Fibroblast of lung (primary cell): ENCODE results near the gene CACNB2. TPM values are rescaled to one million over a fixed set of nuclear protein-coding genes. Genes with fewer than 3 reads are reported as not detected.

Experiments used
- DNase-seq, 2 donors: peaks; one replicate each; pipeline versions ENCODE4 v3.0.0 to v3.0.0-alpha.2; 2010; ENCODE audit warnings: low read depth in 2 of 2
- H2AFZ ChIP-seq: 2 replicates; pipeline ENCODE4 v1.5.1; 2012; ENCODE audit warnings: low read length, control low read depth, inconsistent platforms
- H3K27ac ChIP-seq: 2 replicates; pipeline ENCODE4 v1.5.1; 2011; ENCODE audit warnings: low read length, control low read depth; ENCODE audit not compliant: insufficient read depth
- H3K27me3 ChIP-seq: 2 replicates; pipeline ENCODE4 v1.5.1; 2011; ENCODE audit warnings: mild to moderate bottlenecking, low read length; ENCODE audit not compliant: control insufficient read depth, insufficient read depth
- H3K36me3 ChIP-seq: 2 replicates; pipeline ENCODE4 v1.5.1; 2011; ENCODE audit warnings: low read length; ENCODE audit not compliant: control insufficient read depth, insufficient read depth
- H3K4me1 ChIP-seq: 2 replicates; pipeline ENCODE4 v1.5.1; 2011; ENCODE audit warnings: low read length; ENCODE audit not compliant: control insufficient read depth, insufficient read depth; ENCODE audit errors: extremely low read depth
- H3K4me2 ChIP-seq: 2 replicates; pipeline ENCODE4 v1.5.1; 2011; ENCODE audit warnings: low read length, control low read depth; ENCODE audit not compliant: insufficient read depth; ENCODE audit errors: extremely low read depth
- H3K4me3 ChIP-seq, 4 experiments: fragments of 200-600 bp in 1 of 4; sonication (generic) in 1 of 4; replicated peaks in 1 of 4; 2 replicates each; pipeline ENCODE4 v1.5.1; 2011 to 2016; ENCODE audit warnings: low read length in 4 of 4, low read depth in 3 of 4, mild to moderate bottlenecking in 3 of 4, control low read depth in 2 of 4, inconsistent platforms in 1 of 4, mixed read lengths in 1 of 4; ENCODE audit not compliant: insufficient read depth in 1 of 4; ENCODE audit errors: control extremely low read depth in 1 of 4
- H3K79me2 ChIP-seq: 2 replicates; pipeline ENCODE4 v1.5.1; 2012; ENCODE audit warnings: mild to moderate bottlenecking, low read length, inconsistent platforms; ENCODE audit not compliant: control insufficient read depth, insufficient read depth
- H3K9ac ChIP-seq: 2 replicates; pipeline ENCODE4 v1.5.1; 2011; ENCODE audit warnings: mild to moderate bottlenecking, low read length, control low read depth; ENCODE audit not compliant: insufficient read depth
- H3K9me3 ChIP-seq: 2 replicates; pipeline ENCODE4 v1.5.1; 2012; ENCODE audit warnings: low read depth, low read length; ENCODE audit not compliant: control insufficient read depth, insufficient read depth
- H4K20me1 ChIP-seq: 2 replicates; pipeline ENCODE4 v1.5.1; 2011; ENCODE audit warnings: low read length; ENCODE audit not compliant: control insufficient read depth, insufficient read depth; ENCODE audit errors: extremely low read depth
- EZH2 ChIP-seq: IDR thresholded peaks from 2 replicates; pipeline ENCODE4 v1.5.1; 2012; ENCODE audit warnings: low read length, control low read depth, mild to moderate bottlenecking; ENCODE audit errors: missing control alignments
- polyA plus RNA-seq, 2 donors: library from polyadenylated mRNA; depleted of rRNA in 1 of 2; stranded (reverse) in 1 of 2; unstranded in 1 of 2; fragments of >200 nt; gene quantifications; 2 replicates each; pipeline ENCODE4 v1.2.1, GENCODE V29; 2011 to 2012; ENCODE audit warnings: missing spikeins in 1 of 2
- total RNA-seq: library from RNA; depleted of rRNA; stranded (reverse); fragments of >200 nt; gene quantifications from 2 replicates; pipeline ENCODE4 v1.2.1, GENCODE V29; 2014
- TF ChIP-seq, protein P1 (sequence below), 2 donors: IDR thresholded peaks in 1 of 2; conservative IDR thresholded peaks in 1 of 2; 1 replicate in 1 of 2; 2 replicates in 1 of 2; pipeline ENCODE4 v1.5.1; 2011 to 2012; ENCODE audit warnings: low read length in 2 of 2, control low read depth in 1 of 2, inconsistent platforms in 1 of 2, low read depth in 1 of 2, mild to moderate bottlenecking in 1 of 2

CACNB2 gene
- total and polyA plus RNA-seq, 2 donors (not counting 1 experiment from before 2014, with no cell fraction given): 0.66 to 0.70 TPM

DNA sequence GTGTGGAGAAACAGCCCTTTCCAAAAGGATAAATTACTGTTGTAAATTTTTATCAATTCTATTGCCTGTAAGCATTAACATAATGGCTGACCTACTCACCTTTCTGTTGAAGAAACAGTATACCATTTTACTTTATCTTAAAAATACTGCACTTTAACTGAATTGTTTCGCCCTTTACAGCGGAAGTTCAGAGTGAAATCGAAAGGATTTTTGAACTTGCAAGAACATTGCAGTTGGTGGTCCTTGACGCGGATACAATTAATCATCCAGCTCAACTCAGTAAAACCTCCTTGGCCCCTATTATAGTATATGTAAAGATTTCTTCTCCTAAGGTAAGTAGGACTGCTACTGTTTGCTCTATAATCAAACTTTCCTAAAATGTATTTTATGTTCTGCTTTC, 393.7 kb downstream of the CACNB2 start:
- no peaks in the 10 kb centered on the region for H3K4me1 ChIP-seq
- H2AFZ ChIP-seq: no peak overlapping the region
- no peaks in the 10 kb centered on the region for H3K79me2 ChIP-seq
- H3K36me3 ChIP-seq: no peaks in the 10 kb centered on the region
- DNase-seq: peak in 1 of 2 donors; percentile 55
- H3K4me3 ChIP-seq: peak overlapping the region in 1 of 4 experiments; percentile 20
- no peaks in the 10 kb centered on the region for H3K27me3 ChIP-seq
- TF ChIP-seq EZH2: no peak
- TF ChIP-seq, protein P1, sequence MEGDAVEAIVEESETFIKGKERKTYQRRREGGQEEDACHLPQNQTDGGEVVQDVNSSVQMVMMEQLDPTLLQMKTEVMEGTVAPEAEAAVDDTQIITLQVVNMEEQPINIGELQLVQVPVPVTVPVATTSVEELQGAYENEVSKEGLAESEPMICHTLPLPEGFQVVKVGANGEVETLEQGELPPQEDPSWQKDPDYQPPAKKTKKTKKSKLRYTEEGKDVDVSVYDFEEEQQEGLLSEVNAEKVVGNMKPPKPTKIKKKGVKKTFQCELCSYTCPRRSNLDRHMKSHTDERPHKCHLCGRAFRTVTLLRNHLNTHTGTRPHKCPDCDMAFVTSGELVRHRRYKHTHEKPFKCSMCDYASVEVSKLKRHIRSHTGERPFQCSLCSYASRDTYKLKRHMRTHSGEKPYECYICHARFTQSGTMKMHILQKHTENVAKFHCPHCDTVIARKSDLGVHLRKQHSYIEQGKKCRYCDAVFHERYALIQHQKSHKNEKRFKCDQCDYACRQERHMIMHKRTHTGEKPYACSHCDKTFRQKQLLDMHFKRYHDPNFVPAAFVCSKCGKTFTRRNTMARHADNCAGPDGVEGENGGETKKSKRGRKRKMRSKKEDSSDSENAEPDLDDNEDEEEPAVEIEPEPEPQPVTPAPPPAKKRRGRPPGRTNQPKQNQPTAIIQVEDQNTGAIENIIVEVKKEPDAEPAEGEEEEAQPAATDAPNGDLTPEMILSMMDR (conservative IDR thresholded peaks at IDR 0.05 in 1 of 2, IDR thresholded peaks at IDR 0.05 in 1 of 2; ENCODE audit: low read depth in 1 of 2, low read length in 2 of 2): no peak
- no peaks in the 10 kb centered on the region for H4K20me1 ChIP-seq
- no peak overlapping the region for H3K4me2 ChIP-seq
- H3K27ac ChIP-seq: no peak overlapping the region
- no peaks in the 10 kb centered on the region for H3K9me3 ChIP-seq
- H3K9ac ChIP-seq: no peak overlapping the region

DNA sequence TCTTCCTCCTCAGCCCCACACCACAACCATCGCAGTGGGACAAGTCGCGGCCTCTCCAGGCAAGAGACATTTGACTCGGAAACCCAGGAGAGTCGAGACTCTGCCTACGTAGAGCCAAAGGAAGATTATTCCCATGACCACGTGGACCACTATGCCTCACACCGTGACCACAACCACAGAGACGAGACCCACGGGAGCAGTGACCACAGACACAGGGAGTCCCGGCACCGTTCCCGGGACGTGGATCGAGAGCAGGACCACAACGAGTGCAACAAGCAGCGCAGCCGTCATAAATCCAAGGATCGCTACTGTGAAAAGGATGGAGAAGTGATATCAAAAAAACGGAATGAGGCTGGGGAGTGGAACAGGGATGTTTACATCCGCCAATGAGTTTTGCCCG, 399.1 kb downstream of the CACNB2 start:
- H2AFZ ChIP-seq: no peak overlapping the region
- H3K9me3 ChIP-seq: no peaks in the 10 kb centered on the region
- H3K36me3 ChIP-seq: no peaks in the 10 kb centered on the region
- H4K20me1 ChIP-seq: no peaks in the 10 kb centered on the region
- H3K4me2 ChIP-seq: no peak overlapping the region
- H3K9ac ChIP-seq: no peak overlapping the region
- no peak overlapping the region for H3K4me3 ChIP-seq
- H3K79me2 ChIP-seq: no peaks in the 10 kb centered on the region
- TF ChIP-seq EZH2: no peak
- TF ChIP-seq, protein P1 (conservative IDR thresholded peaks at IDR 0.05 in 1 of 2, IDR thresholded peaks at IDR 0.05 in 1 of 2; ENCODE audit: low read depth in 1 of 2, low read length in 2 of 2): no peak
- H3K4me1 ChIP-seq: no peaks in the 10 kb centered on the region
- H3K27ac ChIP-seq: no peak overlapping the region
- no peak for DNase-seq
- no peaks in the 10 kb centered on the region for H3K27me3 ChIP-seq

DNA sequence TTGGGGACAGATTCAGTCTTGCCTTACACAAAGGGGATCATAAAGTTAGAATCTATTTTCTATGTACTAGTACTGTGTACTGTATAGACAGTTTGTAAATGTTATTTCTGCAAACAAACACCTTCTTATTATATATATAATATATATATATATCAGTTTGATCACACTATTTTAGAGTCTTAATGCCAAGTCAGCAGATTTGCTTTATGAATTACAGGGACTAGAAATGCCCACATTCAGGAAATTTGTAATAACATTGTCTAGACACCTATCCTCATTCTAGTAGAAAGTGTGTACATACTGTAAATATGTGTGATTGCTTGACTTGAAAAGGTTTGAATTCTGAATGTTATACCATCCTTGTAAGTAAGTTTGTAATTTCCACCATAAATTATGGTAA, 400.0 kb downstream of the CACNB2 start:
- H3K27me3 ChIP-seq: no peaks in the 10 kb centered on the region
- no peak overlapping the region for H3K27ac ChIP-seq
- H3K9ac ChIP-seq: no peak overlapping the region
- DNase-seq: no peak
- no peaks in the 10 kb centered on the region for H3K9me3 ChIP-seq
- no peak for TF ChIP-seq EZH2
- TF ChIP-seq, protein P1 (conservative IDR thresholded peaks at IDR 0.05 in 1 of 2, IDR thresholded peaks at IDR 0.05 in 1 of 2; ENCODE audit: low read depth in 1 of 2, low read length in 2 of 2): no peak
- H2AFZ ChIP-seq: no peak overlapping the region
- no peak overlapping the region for H3K4me3 ChIP-seq
- H3K79me2 ChIP-seq: no peaks in the 10 kb centered on the region
- H3K36me3 ChIP-seq: no peaks in the 10 kb centered on the region
- no peak overlapping the region for H3K4me2 ChIP-seq
- no peaks in the 10 kb centered on the region for H3K4me1 ChIP-seq
- H4K20me1 ChIP-seq: no peaks in the 10 kb centered on the region
